ENCODE measurements around the gene NEIL3.

The NEIL3 gene

DNA sequence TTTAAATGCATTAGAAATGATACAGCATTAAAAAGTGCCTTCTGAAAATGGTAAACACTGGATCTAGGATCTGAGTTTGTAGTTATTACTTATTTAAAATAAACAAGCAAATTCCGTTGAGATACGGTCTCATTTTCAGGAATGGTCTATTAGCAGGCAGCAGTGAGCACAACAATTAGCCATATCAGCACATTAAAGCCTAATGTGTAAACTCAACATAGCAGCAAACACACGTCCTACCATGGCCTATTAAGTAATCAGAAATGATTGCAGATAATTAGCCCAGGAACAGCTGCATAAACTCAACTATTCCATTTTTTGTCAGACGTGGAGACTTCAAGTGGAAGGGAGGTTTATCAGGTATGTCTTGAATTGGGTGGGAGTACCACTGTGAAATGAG, 61.8 kb downstream of the NEIL3 start:
- no peak for DNase-seq (ENCODE audit: low read depth)

DNA sequence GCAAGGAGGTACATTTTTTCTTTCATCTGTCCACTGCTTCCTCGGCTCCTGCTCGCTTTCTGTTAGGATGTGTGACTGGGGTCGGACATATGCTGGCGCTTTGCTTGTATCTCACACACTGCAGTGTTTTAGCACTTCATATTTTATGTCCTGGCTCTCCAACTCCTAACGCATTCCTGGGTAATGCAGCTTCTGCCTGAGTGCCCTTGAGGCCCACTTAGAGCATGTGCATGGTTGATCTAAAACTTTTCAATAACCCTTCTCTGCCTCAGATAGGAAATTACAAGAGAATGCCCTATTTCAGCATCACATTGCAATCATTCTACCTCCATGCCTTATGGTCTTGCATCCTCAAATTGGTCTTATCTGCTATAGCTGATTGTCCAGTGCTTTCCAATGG, 65.3 kb downstream of the NEIL3 start:
- DNase-seq (ENCODE audit: low read depth): no peak

DNA sequence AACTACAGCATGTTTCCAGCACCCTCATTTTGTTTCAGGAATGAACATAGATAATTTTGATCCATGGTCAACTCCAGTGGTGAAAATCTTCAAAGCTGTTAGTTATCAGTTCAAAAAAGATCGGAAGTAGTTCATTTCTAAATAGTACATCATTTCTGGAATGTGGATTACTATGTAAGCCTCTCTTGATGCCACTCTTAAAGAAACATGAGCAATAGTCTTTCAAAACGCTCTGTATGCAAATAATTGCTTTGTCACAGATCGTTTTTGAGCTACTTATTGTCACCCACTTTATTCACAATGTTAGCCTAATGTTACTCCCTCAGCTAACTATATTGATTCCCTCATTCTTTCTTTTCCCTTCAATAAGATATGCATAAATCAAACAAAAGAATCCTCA, 65.7 kb downstream of the NEIL3 start:
- DNase-seq (ENCODE audit: low read depth): no peak

DNA sequence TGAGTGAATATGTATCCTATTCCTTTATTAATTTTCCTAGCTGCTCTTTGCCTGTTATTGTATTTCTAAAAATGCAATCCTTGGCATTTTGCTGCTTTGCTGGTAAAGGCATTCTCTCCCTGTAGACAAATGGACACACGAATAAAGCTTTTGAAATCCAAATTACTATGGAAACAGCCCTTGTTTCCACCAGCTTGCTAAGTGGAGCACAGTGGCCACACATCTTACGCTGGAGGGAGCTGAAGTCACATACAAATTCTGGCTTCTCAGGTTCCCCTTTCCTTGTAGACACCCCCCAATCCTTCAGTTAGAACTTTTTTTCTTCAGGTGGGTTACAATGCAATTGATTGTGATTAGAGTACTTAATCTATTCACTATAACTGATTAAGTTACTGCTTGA, 66.3 kb downstream of the NEIL3 start:
- DNase-seq (ENCODE audit: low read depth): no peak

DNA sequence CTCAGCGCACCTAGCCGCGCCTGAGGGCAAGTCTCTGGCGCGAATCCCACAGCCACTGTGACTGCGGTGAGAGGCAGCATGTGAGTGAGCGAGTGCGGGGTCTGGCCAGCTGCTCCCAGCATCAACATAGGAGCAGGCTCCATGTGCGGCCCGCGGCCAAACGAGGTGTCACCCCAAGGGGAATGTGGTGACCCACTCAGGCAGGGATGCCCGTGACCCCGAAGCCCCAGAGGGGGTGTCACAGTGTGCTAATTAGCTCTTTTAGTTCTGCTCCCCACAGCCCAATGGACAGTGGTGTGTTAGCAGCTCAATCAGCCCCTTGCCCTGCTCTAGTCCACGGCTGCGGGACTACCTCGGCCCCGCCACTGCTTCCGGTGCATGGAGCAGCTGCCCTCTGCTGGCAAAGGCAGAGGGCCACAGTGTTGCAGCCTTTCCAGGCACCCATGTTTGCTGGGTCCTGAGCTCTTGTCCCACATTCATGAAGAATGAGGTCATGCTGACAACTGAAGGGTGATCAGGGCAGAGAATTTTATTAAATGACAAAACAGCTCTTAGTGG, 71.1 kb downstream of the NEIL3 start:
- no peak for DNase-seq (ENCODE audit: low read depth)

DNA sequence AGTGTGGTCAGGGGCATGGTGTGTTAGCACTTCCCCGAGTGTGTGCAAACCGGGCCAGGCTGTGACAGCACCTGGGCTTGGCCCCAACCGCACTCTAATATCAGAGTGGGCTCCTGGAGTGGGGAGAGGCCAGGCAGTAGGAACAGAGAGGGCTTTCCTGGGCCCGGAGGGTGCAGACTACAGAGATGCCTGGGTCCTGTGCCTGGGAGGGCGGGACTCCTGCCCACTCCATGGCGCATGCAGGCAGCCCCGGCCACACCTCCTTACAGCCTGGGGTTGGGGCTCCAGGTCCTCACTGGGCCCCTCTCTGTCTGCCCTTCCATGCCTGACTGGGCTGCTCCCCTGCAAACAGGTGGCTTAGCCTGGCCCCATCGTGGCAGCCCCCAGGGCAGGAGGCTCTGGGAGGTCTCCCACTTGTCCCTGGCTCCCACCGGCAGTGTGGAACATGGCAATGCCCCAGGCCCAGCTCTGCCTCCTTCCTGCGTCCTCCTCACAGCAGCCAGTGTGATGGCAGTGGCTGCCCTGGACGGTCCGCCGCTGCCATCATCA, 72.2 kb downstream of the NEIL3 start:
- no peak for DNase-seq (ENCODE audit: low read depth)

DNA sequence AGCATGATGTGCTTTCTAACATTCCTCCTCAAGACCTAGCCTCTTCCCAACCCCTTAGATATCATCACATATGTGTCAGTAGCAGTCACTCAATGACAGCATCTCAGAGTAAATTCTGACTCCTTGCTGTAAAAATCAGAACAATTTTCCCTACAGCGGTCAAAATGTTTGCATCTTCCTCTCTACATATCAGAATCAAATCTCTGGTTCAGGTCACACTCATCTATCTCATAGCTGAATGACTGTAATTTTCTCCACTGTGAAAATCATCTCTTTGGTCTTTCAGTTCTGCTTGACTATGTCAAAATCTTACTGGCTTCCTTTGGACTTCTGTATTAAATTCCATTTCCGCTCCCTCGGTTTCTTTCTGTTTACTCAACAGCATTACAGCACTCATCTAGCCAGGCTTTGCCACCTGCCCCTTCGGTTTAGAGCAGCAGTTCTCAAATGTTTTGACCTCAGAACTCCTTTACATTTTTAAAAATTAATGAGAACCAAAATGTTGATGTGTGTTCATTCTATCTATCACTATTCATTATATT, 75.3 kb downstream of the NEIL3 start:
- no peak for DNase-seq (ENCODE audit: low read depth)

DNA sequence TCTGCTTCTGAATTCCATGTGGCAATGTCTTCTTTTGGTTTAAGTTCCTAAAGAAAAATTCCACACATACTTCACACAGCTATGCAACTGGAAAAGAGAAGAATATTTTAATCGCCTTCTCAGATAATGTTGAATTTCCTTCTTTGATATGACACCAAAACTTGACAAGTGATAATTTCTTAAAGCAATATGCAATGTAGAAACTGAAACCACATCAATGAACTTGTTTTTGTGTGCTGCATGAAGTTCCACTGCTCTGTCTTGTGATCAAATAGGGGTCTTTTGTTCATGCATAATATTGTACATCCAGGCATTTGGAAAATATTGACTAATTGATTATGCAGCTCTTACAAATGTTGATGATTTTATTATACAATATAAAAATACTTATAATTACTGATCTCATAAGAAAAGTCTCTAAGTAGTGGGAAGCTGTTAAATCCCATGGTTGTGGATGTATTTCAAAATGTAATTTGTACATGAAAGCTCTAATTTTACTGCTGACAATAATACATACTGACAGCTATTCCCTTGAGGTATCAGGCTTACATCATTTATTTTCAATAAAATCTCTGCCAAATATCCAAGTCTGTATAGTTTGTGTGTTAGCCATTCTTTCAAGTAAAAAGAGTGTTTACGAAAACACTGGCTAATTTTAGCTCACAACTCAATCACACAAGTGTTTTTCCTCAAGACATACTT, 76.1 kb downstream of the NEIL3 start:
- DNase-seq (ENCODE audit: low read depth): no peak

DNA sequence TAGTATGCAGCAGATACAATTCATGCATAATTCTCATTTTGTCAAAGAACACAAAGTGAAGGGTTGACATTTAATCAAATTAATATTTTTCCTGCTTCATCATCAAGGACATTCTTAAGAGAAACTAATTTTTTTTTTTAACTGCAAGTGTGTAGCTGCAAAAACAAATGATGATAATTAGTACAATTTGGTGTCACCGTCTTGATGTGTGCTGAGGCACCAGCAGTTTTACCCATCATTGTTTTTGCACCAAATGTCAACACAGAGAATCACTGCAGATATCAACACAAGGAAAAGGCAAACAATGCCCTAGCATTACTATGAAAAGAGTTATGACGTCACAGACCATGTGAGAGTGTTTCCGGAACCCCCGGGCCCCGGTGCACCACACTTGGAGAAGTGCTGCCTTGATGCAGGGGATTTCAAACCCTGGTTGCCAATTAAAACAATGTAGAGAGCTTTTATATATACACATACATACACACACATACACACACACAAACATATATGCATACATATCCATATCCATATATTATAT, 76.7 kb downstream of the NEIL3 start:
- no peak for DNase-seq (ENCODE audit: low read depth)

DNA sequence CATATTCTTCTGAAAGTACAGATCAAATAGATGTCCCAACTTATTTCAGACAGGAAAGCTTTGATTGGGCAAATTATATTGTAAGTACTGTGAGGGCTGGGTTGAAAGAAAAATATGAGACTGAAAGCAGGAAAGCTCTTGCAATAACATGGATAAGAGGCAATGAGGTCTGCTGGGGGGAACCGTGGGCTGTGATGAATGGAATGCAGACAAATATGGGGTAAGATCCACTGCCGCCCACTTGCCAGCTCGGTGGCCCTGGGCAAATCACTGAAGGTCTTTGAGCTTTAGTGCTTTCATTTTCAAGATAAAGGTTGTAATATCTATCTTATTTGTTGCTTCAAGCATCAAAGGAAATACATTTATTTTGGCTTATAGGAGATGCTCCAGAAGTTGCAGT, 81.6 kb downstream of the NEIL3 start:
- DNase-seq (ENCODE audit: low read depth): no peak

DNA sequence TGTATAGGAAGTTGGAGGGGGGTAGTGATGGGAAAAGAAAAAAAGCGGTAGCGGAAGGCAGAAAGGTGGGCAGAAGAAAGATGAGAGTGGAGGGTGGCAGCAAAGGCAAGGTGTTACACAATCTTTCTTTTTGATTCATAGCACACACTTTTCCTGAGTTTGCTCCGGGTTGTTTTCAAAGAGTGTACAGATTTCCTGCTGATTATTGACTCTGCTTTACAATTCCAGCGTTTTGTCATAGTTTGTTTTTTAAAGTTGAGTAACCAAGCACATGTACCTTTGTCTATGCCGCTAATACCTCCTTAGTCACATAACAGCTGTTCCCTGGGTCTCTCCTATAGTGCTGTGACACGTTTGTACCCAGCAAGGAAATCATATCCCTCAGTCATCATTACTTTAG, 82.3 kb downstream of the NEIL3 start:
- DNase-seq (ENCODE audit: low read depth): no peak

DNA sequence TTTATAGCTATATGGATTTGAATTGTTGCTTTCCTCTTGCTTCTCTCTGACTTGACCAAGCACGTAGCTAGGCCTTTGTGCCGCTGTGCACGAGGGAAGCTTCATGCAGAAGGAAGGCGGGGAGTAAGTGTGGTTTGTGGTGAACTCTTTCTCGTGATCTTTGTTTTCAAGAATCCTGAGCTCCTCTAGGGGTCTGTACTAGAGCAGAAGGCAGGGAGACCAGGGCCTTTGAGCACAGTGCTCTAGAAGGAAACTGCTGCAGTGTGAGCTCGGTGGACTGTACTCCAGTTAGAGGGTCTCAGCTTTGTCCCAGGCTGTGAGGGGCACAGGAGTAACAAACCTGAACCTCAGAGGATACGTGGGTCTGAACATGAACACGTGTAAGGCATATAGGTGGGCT, 83.6 kb downstream of the NEIL3 start:
- no peak for DNase-seq (ENCODE audit: low read depth)

DNA sequence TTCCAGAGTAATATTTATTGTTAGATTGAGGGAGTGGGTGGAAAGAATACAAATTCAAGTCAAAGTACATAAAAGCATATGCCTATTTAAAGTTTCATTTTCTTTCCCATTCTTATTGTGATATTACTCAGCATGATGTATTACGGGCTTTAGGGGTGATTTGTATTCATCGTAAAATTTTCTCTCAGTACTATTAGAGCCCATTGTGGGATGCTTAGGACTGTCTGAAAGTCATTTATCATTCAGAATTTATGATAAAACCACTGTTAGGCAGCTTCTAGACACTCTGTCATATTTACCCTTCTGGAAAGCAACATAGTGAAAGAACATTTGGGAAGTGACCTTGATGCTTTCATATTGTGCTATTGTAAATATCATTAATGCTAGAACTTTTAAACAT, 86.7 kb downstream of the NEIL3 start:
- DNase-seq (ENCODE audit: low read depth): no peak

DNA sequence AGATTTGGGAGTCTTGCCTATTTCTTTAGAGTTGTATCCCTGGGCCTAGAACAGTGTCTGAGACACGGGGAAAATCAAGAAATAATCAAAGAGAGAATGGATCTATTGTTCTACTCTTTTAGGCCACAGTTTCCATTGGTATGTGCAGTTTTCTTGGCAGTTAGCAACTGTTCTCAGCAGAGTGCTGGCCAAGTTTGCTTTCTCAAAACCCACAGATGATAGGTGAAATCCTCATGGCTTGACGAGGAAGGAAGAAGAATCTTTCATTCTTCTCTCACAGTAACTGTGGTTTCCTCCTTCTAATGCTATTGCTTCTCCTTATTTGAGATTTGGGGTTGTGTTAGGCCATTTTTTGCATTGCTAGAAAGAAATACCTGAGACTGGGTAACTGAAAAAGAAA, 90.4 kb downstream of the NEIL3 start:
- DNase-seq (ENCODE audit: low read depth): no peak

DNA sequence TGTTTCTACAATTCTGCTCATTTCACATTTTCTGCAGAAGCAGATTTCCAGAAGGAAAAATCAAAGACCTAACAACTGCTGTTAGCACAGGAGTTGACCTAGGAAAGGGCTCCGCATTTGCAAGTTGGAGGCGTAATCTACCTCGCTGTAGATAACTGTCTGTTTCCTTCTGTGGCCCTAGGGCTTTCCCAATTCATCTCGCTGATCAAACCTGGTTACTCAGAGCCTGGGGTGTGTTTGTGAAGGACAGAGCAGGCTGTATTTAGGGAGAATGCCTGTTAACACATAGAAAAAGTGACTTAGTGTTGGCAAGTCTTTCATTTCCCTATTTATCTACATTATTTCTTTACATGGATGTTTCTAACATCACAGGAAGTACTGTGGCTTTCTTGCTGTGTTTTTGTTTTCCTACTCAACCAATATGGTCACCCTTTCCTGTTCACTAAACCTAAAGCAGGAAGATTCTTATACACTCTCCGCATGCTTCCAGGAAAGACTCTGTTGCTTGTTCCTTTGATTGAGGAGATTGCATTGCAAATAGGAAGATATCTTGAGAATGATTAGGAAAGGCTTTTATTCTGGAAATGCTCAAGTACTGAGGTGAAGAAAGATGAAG, 92.1 kb downstream of the NEIL3 start:
- no peak for DNase-seq (ENCODE audit: low read depth)

DNA sequence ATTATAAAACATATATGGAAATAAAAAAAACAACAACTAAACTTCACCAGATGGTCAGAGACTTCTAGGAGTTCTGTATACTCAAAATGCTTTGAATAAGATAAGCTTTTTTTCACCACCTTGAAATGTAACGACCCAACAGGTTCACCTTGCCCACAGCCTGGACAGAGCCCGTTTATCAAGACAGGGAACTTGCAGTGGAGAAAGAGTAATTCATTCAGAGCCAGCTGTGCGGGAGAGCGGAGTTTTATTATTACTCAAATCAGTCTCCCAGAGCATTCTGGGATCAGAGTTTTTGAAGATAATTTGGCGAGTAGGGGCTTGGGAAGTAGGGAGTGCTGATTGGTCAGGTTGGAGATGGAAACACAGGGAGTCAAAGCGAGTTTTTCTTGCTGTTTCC, 94.1 kb downstream of the NEIL3 start:
- no peak for DNase-seq (ENCODE audit: low read depth)

DNA sequence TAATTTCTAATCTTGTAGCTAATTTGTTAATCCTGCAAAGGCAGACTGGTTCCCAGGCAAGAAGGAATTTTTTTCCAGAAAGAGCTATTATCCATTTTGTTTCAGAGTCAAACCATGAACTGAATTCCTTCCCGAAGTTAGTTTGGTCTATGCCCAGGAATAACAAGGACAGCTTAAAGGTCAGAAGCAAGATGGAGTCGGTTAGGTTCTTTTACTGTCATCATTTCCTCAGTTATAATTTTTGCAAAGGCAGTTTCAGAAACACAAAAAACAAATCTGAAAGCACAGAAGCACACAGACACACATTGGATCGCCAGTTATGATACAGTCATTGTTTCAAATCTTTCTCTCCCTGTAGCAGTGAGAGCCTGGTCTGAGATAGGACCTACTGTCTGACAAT, 94.7 kb downstream of the NEIL3 start:
- no peak for DNase-seq (ENCODE audit: low read depth)

DNA sequence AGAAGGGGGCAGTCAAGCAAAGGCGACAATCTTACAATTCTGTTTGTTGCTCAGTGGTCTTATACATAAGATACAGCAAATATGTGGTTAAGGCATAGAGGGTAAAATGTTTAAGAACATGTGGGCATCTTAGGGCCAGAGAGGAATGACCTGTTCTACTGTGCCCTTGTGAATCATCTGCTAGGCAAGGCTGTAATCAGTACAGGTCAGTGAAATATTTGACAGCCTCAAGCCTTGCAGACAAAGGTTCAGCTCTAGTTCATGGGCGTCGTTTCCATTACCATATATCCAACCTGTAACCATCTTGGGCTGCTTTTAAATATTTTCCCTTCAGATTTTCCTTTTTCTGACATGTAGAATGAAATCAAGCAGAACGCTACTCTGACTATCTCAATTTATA, 95.3 kb downstream of the NEIL3 start:
- DNase-seq (ENCODE audit: low read depth): no peak

DNA sequence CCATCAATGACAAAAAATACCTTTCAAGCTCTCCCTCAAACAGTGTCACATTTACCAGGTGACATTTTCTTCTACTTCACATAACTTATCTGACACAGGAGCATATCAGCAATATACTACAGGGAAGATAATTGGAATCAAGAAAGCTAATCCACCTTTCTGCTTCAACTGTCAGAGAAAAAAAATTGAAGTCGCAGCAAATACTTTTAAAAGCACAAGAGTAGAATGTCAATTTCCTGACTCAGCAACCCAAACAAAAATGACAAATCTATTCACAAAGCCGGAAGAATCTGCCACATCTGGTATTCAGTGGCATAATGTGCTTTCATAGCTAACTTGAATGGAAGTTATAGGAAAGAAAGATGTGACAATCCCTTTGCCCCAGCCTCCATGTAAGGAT, 95.8 kb downstream of the NEIL3 start:
- no peak for DNase-seq (ENCODE audit: low read depth)

DNA sequence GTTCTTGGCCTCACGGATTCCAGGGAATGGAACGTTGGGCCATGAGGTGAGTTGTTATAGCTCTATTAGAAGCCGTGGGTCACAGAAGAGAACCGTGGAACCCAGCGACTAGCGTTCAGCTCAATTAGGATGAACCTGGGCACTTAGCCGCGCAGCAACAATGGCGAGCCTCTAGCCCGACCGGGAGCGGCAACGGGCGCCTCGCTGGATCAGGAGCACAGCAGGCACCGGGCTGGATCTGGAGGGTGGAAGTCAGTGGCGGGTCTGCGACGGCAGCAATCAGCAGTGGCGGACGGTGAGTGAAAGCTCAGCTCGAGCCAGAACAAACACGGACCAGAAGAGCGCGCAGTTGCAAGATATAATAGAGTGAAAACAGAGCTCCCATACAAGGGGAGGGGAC, 98.3 kb downstream of the NEIL3 start:
- DNase-seq (ENCODE audit: low read depth): no peak

DNA sequence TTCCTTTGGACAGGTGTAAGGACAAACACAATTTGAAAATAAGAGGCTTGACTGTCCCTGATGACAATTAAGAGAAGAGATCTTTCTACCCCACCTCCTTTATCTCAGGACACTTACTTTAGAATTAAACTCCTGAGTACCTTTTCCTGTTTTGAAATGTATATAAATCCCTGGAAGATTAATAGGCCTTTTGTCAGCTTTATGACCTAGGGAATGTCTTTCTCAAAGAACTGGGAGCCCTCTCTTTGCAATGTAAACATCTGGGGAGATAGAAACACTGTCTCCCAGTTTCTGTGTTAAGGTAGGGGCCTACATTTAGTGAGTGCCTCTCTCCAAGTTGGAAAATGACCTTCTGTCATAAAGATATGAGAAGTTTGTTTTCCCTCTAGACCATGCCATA, 100.9 kb downstream of the NEIL3 start:
- DNase-seq (ENCODE audit: low read depth): no peak

DNA sequence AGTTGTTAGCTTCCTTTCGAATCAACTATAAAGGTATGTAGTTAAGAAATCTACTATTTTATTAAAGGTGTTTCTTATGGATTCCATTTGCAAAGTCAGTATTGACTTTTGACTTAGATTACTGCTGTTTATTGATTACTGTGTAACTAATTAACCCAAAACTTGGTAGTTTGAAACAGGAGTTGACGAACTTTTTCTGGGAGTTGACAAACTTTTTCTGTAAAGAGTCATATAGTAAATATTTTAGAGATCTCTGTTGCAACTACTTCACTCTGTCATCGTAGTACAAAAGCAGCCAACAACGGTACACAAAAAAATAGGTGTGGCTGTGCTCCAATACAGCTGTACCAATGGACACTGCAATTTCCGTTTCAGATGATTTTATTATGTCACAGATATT, 102.3 kb downstream of the NEIL3 start:
- DNase-seq (ENCODE audit: low read depth): no peak
